Activated CD8-positive, alpha-beta memory T cell treated with anti-CD3 and anti-CD28 coated beads, Interleukin-2, amount 50 U/mL, for 1 hour (primary cell): ENCODE measurements around the gene CACNA1I.

Source experiments
- DNase-seq: peaks from one replicate; pipeline ENCODE4 v3.0.0-alpha.2; 2020; ENCODE audit errors: extremely low read depth

Gene CACNA1I

DNA sequence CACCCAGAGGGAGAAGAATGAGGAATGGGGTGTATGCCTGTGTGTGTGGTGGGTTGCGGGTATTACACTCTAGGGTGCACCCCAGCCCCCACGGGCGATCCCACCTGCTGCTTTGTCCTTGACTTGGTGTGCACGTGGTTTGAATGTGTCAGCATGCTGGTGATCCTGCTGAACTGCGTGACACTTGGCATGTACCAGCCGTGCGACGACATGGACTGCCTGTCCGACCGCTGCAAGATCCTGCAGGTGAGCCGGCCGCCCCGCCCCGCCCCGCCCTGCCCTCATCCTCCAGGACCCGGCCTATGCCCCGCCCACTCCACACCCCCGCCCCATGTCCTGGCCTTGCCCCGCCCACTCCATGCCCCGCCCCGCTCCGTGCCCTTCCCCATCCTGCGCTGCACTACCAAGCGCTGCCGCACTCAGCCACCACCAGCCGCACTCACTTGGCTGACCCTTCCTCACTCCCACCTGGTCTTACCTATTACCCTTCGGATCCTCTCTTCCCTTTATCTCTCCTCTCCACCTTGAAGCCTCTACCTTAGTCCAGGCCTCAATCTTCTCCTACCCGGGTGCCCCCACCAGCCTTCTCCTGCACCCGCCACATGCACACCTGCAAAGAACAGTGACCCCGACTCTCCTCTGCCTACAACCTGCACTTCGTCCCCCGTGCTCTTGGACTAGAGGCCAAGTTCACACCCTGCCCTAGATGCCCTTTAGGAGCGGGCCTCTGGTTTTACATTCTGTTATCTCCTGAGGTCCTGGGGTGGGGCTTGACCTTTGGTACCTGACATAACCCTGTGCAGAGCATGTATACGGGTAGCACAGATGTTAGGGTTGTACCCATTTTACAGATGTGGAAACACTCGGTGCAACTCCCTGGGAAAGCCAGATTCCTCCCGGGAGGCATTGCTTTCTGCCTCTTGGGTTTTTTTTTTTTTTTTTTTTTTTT is 27.7 kb downstream of the CACNA1I start:
- DNase-seq: peak; percentile 18

DNA sequence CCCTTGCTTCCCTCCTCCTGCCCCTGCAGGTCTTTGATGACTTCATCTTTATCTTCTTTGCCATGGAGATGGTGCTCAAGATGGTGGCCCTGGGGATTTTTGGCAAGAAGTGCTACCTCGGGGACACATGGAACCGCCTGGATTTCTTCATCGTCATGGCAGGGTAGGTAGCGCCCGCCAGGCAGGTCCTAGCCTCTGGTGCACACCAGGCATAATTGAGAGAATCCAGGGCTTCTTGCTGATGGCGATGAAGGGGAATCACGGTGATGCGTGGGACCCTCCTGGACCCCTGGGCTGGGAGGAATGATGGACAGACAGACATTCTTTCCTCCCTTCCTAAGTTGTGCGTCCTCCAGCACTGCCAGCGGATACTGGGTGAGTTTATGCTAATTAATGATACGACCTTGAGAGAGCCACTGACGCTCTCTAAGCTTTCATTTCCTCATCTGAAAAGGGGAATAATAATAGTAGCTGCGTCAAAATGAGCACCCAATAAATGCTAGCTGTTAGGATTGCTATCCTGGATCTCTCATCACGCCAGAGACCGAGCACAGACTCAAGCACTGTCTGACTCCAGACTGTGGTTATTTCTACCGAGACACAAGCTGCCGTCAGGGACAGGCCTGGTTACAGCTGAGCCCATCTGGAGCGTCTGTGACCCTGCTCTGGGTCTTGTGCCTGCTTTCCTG is 30.1 kb downstream of the CACNA1I start:
- DNase-seq: no peak

DNA sequence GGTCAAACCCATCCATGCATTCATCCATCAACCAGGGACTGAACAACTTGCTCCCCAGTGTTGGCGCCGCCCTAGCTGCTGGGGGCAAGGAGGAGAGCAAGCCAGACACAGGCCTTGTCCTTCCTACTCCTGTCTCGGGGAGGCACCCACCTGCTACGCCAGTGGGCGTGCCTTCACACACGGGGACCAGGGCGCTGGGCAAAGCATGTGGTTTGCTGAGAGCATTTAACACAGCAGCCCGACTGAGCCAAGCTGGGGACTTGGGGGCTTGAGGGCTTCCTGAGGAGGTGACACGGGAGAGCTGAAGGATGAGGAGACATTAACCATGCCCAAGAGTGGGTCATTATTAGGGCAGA is 30.6 kb downstream of the CACNA1I start:
- DNase-seq: no peak

DNA sequence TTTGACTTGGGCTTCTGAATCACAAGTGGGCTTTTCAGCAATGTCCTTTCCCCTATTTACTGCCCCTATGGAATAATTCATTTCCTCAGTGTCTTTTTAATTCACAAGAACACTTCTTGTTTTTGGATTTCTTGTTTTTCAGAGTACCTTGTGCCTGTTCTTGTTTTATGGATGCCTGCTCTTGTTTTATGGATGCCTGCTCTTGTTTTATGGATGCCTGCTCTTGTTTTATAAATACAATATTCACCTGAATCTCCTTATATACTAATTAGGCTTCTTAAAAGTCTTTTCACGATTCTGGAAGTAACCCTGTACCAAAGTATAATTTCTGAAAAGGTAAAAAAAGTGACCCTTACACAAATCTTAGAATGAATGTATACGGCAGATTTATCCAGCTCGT is 32.8 kb downstream of the CACNA1I start:
- no peak for DNase-seq

DNA sequence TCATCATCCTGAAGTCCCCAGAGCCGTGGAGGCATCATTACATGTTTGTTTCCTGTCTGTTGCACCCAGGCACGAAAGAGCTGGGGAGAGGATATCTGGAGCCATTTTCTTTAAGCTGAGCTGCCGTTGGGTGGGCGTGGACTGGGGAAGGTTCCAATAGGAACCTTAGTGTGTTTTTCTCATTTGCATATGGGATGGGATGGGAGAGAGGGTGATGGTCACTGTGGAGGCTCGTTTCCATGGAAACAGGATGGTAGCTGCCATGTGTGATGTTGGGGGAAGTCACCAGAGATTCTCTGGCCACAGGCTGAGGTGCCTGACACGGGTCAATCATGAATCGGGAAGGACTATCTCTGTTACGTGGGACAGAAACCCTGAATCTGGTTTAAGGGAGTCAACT is 39.7 kb downstream of the CACNA1I start:
- DNase-seq: no peak

DNA sequence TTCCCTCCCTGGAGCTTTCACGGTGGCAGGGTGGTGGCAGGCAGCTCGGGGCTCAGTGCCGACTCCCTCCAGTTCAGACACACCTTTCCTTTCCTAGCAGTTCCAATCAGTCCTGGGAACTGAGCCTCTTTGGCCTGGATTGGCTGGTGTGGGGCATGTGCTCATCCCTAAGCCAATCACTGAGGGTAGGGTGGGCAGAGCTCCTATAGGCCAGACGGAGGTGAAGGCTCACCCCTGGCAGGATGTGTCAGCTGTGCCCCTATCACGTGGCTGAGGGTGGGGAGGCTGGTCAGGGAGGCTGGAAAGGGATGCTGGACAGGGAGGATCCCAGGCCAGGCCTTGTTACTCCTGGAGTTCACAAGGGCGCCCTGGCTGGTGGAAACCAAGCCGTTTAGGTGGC is 40.2 kb downstream of the CACNA1I start:
- no peak for DNase-seq

DNA sequence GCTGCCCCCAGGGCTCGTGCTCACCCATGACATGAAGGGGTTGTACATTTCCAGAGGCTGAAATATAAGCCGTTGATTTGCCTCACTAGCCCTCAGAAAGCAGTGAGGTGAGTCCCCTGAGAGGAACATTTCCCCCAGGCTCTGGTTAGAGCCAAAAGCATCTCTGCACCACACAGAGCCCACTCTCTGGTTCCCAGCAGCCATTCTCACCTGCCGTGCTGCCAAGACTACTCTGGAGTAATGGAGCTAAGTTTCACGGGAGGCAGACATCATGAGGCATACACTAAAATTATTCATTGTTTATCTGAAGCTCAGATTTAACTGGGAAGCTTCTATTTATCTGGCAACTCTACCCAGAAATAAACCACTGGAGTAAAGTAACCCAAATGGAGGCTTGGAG is 40.8 kb downstream of the CACNA1I start:
- no peak for DNase-seq

DNA sequence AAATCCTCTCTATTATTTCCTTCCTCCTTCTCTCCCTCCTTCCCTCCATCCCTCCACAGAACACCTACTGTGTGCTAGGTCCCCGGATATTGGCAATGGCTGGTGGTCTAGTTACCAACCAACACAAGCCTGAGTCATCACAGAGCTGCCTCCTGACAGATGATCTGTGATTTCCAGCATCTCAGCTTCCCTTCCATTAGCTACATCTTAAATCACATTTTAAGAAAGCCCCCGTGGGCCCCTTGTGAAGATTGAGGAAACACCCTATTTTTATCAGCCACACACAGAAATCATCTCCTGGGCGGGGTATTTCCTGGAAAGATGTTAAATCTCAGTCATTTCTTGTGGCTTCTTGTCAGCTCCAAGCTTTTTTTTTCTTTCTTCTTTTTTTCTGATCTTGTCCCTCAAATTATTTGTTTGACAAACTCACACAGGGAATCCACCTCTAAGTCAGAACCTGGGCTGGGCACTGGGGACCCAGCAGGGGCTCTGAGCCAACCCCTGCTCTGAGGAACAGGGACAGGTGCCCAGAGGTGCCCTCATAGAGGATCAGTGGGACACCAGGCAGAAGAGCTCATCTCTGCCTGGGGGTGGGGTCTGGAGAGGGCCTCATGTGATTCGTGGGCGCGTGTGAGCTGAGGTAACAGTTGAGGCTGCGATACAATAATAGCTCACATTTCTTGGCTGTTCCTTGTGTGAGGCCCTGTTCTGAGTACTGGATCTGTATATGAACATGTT is 42.4 kb downstream of the CACNA1I start:
- DNase-seq: peak; percentile 13

DNA sequence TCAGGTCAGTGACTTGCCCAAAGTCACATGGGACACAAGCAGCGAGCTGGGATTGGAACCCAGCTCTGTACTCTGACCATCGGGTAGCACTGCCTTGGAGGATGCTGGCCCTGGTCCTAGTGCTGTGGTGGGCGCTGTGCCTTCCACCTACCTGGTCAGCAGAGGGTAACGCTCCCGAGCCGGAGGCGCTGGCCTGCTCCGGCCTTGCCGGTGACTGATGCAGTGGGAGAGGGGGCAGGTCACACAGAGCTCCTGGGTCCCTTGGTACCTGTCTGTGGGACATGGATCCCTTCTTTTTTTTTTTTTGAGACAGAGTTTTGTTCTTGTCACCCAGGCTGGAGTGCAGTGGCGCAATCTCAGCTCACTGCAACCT is 43.0 kb downstream of the CACNA1I start:
- DNase-seq: no peak

DNA sequence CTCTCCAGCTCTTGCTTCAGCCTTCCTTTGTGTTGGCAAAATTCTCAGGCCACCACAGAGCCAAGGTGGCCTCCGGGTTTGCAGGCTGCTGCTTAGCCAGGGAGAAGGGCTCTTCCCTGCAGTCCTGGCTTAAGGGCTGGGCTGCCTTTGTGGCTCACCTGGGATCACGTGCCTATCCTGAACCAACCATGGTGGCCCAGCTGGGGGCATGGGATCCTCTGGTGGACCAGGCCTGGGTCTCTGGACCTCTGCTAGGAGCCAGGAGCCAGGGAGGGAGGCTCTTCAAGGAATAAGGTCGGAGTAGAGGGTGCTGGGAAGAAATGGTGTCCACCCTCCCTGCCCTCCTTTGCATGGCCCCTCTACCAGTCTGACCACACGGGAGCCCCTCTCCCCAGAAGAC is 43.9 kb downstream of the CACNA1I start:
- DNase-seq: no peak

DNA sequence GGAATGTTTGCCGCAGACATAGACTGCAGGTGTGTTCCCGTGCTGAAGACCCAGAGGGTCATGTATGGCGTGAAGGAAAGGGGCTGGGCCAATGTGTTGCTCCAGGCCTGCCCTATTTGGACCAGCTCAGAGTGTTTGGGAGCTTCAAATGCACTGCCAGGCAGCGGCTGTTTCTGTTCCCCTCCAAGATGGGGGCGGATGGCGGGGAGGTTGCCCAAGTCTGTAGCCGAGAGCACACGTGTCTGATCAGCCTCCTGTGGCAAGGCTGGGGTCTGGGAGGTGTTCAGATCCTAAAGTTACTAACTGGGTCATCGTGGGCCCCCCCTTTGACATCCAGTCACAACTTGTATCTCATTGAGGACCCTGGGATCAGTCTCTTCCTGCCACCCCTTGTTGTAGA is 45.5 kb downstream of the CACNA1I start:
- no peak for DNase-seq

DNA sequence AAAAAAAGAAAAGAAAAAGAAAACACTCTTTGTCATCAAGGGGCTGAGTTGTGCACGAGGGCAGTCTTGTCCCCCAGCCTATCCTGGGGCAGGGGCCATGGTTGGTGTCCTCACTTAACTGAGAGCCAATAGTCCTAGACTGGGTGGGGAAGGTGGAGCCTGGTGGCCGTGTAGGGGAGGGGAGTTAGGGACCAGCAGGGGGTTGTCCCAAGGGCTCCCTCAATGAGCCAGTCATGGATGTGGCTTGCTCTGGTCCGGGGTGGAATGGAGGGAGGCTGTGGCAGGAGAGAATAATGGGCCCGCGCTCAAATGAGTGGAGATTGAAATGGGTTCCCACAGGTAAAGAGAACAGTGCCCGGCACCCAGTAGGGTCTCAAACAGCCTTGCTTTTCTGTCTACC is 46.2 kb downstream of the CACNA1I start:
- DNase-seq: no peak

DNA sequence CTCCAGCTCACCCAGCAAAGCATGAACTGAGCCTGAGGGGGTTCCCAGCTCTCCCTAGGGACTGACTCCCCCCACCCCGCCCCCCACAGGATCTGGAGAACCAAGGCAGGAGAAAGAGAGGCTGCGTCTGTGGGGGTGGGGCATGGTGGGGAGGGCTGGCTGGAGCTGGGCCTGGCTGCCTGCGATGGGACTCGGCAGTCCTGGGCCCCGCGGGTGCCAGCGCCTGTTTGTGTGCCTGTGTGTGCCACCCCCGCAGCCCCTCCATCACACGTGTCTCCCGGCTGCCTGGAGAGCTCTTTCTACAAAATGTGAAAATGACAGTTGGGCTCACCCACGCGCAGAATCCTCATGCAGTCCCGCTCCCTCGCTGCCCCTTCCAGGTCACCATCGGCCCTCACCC is 46.8 kb downstream of the CACNA1I start:
- no peak for DNase-seq

DNA sequence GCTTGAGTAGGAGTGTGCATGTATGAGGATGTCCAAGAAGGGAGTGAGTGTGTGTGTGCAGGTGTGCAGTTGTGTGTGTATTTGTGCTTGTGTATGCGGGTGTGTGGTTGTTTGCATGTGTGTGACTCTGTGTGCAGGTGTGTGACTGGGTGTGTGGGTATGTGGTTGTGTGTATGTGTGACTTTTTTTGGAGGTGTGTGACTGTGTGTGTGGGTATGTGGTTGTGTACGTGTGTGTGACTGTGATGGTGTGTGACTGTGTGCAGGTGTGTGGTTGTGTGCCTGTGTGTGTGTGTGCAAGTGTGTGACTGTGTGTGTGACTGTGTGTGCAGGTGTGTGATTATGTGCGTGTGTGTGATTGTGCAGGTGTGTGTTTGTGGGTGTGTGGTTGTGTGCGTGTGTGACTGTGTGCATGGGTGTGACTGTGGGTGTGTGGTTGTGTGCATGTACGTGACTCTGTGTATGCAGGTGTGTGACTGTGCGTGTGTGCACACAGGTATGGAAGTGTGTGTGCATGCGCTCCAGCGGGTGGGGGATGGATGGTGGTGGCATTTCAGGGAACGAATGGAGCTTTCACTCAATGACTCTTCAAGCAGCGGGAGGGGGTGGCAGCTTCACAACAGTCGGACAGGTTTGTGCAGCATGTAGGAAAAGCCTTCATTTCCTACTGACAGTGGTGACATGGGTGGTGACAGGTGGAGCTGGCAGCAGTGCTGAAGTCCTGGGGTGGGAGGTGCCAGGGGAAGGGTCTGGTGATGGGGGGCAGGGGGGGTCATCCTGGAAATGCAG is 47.6 kb downstream of the CACNA1I start:
- no peak for DNase-seq

DNA sequence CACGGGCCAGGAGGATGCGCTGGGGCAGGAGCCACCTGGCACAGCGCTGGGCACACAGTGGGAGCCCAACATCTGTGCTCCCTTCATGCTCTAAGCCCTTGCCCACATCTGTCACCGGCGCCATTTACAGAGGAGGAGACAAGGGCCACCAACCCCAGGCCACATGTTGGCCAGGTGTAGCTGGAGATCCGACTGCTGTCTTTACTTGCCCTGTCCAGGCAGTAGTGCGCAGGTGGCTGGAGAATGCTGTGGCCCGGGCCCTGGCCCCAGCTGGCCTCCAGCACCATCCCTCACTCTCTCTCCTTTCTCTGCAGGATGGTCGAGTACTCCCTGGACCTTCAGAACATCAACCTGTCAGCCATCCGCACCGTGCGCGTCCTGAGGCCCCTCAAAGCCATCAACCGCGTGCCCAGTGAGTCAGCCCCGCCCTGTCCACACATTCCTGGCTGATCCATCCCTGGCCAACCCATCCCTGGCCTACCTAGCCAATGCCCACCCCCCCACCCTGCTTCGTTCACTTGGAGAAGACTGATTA is 48.5 kb downstream of the CACNA1I start:
- no peak for DNase-seq

DNA sequence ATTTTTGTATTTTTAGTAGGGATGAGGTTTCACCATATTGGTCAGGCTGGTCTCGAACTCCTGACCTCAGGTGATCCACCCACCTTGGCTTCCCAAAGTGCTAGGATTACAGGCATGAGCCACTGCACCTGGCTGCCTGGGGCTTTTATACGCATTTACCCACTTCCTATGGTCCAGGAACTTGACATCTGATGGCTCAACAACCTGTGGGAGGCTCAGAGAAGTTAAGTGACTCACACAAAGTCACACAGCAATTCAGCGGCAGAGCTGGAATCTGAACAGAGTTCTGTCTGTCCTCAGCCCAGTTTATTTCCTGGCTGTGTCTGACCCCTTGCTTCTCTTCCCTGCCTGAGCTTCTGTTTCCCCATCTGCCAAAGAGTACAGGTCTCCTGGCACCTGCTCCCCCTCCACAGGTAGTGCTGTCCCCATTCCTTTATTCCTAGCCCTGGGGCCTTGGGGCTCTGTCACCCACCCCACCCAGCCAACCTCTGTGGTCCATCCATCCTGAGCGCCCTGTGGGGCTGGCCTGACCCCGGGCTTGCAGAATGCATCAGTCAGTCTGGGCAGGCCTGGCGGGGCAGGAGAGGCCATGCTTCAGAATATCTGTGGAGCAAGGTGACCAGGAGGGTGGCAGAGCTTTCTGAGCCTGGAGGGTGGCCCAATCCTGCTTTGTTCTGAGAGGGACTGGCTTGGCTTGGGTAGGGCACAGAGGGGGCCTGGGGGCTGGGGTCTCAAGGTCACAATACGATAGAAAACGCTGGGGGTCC is 50.6 kb downstream of the CACNA1I start:
- no peak for DNase-seq

DNA sequence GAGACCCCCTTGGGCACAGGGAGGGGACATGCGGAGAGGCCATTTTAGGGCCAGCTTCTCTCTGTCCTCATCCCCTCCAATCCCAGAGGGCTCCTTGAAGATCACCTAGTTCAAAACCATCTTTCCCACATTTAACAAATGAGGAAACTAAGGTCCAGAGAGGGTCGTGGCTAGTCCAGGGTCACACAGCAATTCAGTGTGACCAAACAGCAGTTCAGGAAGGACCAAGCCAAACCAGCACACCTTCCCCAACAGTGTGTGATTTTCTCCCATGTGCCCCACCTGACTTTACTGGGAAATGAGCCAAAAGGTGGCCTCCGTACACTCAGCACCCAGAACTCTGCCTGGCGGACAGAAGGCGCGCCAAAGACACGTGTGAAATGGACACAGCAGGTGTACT is 51.3 kb downstream of the CACNA1I start:
- DNase-seq: no peak

DNA sequence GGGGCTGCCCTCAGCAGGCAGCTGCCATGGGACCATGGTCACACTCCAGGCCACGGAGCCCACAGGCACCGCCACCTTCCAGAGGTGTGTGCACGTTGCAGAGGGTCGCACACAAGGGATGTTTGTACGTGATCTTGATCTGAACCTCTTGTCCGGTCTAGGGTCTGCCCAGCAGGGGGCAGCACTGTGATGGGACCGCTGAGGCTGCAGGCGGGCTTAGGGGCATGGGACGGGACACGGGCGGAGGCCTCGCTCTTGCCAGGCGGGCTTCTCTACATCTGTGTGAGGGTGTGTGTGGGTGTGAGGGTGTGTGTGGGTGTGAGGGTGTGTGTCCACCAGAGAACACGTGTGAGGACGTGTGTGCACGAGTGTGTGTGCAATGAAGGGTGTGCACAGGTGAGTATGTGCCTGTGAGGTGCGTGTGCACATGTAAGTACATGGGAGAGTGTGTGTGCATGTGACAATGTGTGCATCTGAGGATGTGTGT is 52.4 kb downstream of the CACNA1I start:
- peak; percentile 16 for DNase-seq

DNA sequence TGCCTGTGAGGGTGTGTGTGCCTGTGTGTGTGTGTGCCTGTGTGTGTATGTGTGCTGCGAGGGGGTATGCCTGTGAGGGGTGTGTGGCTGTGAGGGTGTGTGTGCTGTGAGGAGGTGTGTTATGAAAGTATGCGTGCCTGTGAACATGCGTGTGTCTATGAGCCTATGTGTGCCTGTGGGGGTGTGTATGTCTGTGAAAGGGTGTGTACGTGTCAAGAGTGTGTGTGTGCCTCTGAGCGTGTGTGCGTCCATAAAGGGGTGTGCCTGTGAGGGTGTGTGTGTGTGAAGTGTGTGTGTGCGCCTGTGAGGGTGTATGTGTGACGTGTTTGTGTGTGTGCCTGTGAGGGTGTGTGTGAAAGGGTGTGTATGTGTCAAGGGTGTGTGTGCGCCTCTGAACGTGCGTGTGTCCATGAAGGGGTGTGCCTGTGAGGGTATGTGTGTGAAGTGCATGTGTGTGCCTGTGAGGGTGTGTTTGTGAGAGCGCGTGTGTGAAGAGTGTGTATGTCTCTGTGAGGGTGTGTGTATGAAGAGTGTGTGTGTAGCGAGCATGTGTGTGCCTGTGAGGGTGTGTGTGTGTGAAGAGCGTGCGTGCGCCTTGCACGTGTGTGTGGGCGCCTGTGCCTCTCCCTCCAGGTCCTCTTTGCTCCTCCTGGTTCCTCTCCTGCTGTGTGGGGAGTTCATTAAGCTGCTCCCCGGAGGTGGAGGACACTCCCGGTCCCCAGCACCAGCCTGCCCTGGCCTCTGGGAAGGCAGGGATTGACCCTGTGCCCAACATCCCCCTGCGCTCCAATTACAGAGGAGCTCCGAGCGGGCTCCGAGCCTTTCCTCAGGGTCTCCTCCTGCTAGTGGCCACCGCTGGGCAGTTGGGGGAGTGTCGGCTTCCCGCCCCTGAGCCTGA is 53.3 kb downstream of the CACNA1I start:
- no peak for DNase-seq

DNA sequence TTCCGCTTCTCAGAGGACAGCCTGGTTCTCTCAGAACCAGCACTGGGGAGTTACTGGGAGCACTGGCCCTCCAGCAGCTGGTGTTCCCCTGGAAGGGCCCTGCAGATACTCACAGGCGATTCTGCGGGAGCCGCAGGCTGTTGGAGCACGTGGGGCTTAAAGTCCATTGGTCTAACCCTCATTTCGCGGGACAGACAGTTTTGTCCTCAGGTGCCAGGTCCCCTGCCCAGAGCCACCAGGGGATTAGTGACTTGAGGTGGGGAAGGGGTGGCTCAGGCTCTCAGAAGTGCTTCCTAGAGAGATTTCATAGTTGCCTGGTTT is 53.9 kb downstream of the CACNA1I start:
- DNase-seq: no peak
